Stimulated activated CD4-positive, alpha-beta T cell treated with anti-CD3 and anti-CD28 coated beads, TNF-alpha, amount 100 ng/mL, for 48 hours (primary cell): ENCODE measurements around the gene DEF6.
A peak's percentile ranks its signal among the peaks of the same experiment; 100 is the strongest.
"Not testable (repeated sequence)": the region's sequence is repeated elsewhere in the genome, so short reads cannot be mapped to it uniquely, and the experiment has no call there.

Experiments used
- DNase-seq, 3 donors: peaks; one replicate each; pipeline ENCODE4 v3.0.0-alpha.2; 2020; ENCODE audit warnings: low read depth in 3 of 3

DEF6 gene

GRCh38 chr6:35282472-35282871, 15.1 kb upstream of the DEF6 start:
- DNase-seq, result no peak

DNA sequence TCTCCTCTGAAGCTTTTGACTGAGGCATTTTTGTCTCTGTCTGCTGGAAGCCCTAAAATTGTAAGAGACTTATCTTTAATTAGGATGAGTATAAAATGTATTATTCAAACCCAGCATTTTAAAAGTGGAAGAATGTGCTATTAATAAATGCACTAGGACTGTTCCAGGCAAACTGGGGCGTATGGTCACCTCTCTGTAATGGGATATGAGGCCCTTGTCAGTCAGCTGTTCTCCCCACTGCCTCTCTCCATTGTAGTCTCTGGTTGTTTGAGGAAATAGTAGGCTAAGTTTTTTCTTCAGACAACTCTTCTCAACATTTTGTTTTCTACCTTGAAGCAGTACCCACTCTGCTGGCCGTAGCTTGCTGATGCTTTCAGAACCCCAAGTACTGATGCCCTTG, 14.3 kb upstream of the DEF6 start:
- no peak for DNase-seq

GRCh38 chr6:35287671-35288396, 9.8 kb upstream of the DEF6 start:
- no peak for DNase-seq

DNA sequence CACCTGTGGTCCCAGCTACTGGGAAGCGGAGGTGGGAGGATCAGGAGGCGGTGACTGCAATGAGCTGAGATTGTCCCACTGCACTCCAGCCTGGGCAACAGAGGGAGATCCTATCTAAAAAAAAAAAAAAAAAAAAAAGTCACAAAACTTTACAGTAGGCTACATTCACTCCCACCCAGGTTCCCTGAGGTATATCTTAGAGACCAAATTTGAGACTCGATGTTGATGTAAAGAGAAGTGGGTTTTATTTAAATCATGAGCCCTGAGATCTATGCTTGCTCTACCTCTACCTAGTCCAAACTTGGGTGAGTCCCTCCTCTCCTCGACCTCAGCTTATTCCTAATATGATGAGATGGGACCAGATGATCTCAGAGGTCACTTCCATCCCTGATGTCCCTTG, 8.8 kb upstream of the DEF6 start:
- DNase-seq, result no peak

DNA sequence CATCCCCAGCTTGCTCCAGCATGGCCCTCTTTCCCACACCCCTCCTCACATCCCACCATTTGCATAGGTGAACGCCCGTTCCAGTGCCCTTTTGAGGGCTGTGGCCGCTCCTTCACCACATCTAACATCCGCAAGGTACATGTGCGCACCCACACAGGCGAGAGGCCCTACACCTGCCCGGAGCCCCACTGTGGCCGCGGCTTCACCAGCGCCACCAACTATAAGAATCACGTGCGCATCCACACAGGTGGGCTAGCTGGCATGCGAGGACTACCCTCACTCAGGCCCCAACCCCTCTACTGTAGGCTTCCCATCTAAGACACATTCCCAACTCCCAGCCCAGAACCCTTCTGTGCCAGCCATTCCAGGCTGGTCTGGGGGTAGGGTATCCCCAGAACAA, 6.1 kb upstream of the DEF6 start:
- DNase-seq, result no peak

DNA sequence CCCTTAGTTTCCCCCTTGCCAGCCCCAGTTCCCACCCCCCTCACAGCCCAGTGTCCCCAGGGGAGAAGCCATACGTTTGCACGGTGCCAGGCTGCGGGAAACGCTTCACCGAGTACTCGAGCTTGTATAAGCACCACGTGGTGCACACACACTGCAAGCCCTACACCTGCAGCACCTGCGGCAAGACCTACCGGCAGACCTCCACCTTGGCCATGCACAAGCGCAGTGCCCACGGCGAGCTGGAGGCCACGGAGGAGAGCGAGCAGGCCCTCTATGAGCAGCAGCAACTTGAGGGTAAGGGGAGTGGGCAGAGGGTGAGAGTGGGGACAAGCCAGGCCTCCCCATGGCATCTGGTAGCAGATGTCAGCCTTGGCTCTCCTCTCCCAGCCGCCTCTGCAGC, 5.1 kb upstream of the DEF6 start:
- no peak for DNase-seq

- no peak for DNase-seq
These were observed 3.9 kb upstream of the DEF6 start for GRCh38 chr6:35293681-35294080.

DNA sequence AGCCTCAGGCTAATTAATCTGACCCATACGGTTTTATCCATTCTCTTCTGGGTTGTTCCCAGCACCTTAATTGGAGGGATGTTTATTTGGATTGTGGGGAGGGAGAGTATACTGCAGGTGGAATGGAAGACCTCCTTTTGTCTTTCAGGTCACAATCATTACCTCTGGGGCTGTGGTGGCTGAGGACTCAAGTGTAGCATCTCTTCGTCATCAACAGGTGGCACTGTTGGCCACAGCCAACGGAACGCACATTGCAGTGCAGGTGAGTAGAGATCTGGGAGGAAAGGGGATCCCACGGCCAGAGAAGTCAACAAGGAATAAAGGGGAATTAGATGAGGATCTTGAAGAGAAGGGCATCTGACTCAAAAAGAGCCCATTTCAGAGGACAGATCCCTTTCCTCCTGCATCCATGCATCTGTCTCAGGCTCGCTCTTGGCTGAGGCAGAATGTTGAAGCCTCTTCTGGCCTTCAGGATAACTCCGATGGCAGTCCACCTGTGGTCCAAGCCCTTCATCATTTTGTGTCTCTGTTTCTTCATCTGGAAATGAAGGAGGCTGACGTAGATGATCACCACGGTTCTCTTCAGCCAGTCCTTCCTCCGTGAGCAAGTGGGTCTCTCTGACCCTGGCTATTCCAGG, 3.2 kb upstream of the DEF6 start:
- no peak for DNase-seq

DNA sequence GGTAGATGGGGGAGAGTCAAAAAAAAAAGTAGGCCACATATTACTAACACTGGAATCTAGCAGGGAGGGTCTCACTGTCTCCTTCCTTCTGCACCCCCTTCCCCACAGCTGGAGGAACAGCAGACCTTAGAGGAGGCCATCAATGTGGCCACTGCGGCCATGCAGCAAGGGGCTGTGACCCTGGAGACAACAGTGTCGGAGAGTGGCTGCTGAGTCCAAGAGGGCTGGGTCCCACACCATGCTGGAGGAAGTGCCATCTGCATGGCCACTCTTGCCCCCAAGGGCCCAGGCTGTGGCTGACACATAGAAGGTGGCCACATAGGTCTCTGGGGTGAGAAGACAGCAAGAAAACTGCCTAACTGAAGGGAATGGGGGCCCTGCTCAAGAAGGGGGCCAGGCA, 2.6 kb upstream of the DEF6 start:
- no peak for DNase-seq

- no peak for DNase-seq
These were observed 1.9 kb upstream of the DEF6 start for GRCh38 chr6:35295521-35296315.

GRCh38 chr6:35296931-35297600, 552 bp upstream of the DEF6 start:
- no peak for DNase-seq

- DNase-seq, result no peak
These were observed 1.1 kb downstream of the DEF6 start for GRCh38 chr6:35298625-35299140.

GRCh38 chr6:35299674-35300073, 2.1 kb downstream of the DEF6 start:
- DNase-seq, result no peak

DNA sequence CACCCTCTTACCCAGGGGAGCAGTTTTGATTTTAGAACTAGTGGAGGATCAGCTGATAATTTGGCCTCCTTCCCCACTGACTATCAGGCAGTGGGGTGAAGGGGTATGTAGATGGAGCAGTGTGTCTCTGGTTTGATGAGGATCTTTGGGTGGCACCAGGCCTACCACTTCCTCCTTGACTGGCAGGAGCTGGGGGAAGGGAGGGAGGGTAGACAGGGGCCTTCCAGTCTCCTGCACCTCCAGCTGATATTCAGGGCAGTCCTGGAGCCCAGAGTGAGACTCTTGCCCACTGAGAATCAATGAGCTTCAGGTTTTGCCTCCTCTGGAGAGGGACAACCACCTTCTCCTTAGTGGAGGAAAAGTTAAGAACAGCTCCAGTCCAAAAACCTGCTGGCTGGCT, 3.2 kb downstream of the DEF6 start:
- no peak for DNase-seq

DNA sequence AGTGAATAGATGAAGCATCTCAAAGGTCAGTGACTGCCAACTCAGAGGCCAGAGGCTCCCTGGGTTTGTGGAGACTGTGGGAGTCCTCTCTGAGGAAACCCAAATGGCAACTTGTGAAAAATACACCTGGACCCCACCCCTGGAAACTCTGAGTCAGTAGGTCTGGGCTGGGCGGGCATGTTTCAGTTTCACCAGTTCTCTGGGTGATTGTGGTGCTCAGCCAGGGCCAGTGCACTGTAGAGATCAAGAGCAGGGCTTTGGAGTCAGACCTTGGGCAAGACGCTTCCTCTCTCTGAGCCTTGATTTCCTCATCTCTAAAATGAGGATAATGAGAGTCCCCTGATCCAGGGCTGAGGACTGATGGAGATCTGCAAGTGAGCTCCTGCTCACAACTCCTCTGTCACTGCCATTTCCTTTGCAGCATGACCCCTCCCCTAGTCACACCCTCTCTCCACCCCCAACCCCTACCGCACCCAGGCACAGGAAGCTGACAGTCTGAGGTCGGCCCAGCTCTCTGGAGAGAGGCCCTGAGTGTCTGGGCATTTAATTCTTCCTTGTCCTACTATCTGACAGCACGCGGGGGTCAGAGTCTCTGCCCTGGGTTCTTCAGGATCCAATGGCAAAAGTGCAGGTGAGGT, 5.1 kb downstream of the DEF6 start:
- peak; percentile 79 to 87 (median 83) for DNase-seq

GRCh38 chr6:35304299-35304698, 6.7 kb downstream of the DEF6 start:
- no peak for DNase-seq

- no peak for DNase-seq
These were observed 7.5 kb downstream of the DEF6 start for GRCh38 chr6:35305117-35305516.

- not testable (repeated sequence) for DNase-seq
These were observed 9.5 kb downstream of the DEF6 start for GRCh38 chr6:35307138-35307537.

DNA sequence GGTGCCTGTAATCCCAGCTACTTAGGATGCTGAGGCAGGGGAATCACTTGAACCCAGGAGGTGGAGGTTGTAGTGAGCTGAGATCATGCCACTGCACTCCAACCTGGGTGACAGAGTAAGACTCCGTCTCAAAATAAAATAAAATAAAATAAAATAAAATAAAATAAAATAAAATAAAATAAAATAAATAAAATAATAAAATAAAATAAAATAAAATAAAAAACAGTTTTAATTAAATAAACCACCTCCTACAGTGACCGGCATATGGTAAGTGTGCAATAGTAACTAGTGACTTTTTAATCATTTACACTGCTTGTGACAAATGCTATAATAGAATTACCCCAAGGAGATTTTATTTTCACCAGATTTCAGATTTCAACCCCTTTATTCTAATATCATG, 10.9 kb downstream of the DEF6 start:
- DNase-seq, result not testable (repeated sequence)

DNA sequence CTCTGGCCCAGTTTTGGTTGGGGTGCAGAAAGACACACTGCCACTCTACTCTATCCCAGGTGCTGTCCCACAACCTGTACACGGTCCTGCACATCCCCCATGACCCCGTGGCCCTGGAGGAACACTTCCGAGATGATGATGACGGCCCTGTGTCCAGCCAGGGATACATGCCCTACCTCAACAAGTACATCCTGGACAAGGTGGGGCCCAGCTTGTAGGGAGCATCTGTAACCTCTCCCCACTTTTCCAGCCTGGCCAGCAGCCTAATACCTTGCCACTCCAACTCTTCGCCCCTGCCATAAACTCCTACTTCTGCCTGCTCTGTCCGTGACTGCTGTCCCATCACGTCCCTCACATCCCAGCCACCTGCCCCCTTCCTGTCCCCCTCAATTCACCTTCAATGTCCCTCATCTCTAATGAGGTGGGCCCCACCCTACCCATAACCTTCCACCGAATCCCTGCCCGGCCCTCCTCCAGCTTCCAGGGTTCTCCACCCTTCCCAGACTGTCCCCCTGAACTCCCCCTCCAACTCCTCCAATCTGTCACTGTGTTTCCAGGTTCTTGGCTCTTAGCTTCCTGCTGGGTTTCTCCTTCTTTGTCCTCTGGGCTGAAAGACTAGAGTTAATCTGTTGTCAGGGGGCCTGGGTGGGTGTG, 12.1 kb downstream of the DEF6 start:
- no peak for DNase-seq

- DNase-seq, result no peak
These were observed 12.7 kb downstream of the DEF6 start for GRCh38 chr6:35310265-35310831.
